HCT116 (cell line): Measurements from ENCODE around the gene FHIT. TPM values are rescaled to one million over a fixed set of nuclear protein-coding genes. Genes with fewer than 3 reads are reported as not detected.

Source experiments
- ATAC-seq: fragments of 200-7000 bp; cut with Tn5 transposase; 2 replicates; pipeline ENCODE4 v1.9.1; 2020; ENCODE audit warnings: mild to moderate bottlenecking, moderate library complexity
- BruUV-seq: library from RNA; stranded (reverse); fragments of 400-500 nt; replicated peaks from 2 replicates; lab custom pipeline; 2021; lab: Mats Ljungman, UMichigan
- CTCF ChIA-PET: fragments of 300-600 bp; sonication (Branson Sonifier 250); formaldehyde crosslinking; loops from one replicate; lab custom pipeline; 2021; ENCODE audit warnings: antibody characterized with exemption; lab: Charles Lee
- POLR2A ChIA-PET: fragments of 300-600, 350-600 bp; sonication (Branson Sonifier 250); formaldehyde crosslinking; loops from one replicate; lab custom pipeline; 2021; ENCODE audit warnings: antibody characterized with exemption; lab: Charles Lee
- RAD21 ChIA-PET, 2 experiments: fragments of 300-600 bp; sonication (Branson Sonifier 250); formaldehyde crosslinking; loops; one replicate each; lab custom pipeline; 2023; ENCODE audit warnings: low total read pairs in 2 of 2; ENCODE audit not compliant: uncharacterized antibody in 2 of 2, unreplicated experiment in 2 of 2, low non-redundant PET in 1 of 2; lab: Charles Lee
- DNase-seq: peaks from one replicate; pipeline ENCODE4 v3.0.0-alpha.2; 2010; ENCODE audit warnings: low read depth, low spot score
- H2AFZ ChIP-seq: fragments of 200-600 bp; shearing (Covaris generic), sonication (generic); 2 replicates; pipeline ENCODE4 v1.6.1; 2017; ENCODE audit warnings: low read depth, mixed run types, mixed read lengths, antibody characterized with exemption, low read length; ENCODE audit not compliant: poor library complexity, severe bottlenecking
- H3K27ac ChIP-seq: 2 replicates; pipeline ENCODE4 v1.5.1; 2012; ENCODE audit warnings: low read depth, low read length
- H3K27me3 ChIP-seq: fragments of 200-600 bp; sonication (generic); 2 replicates; pipeline ENCODE4 v1.6.1; 2016; ENCODE audit warnings: mixed run types, low read length, mixed read lengths; ENCODE audit not compliant: insufficient read depth
- H3K36me3 ChIP-seq, 2 experiments: fragments of 200-500 bp in 1 of 2; fragments of 200-600 bp in 1 of 2; sonication (Bioruptor generic) in 1 of 2; sonication (generic) in 1 of 2; 2 replicates each; pipeline versions ENCODE4 v1.5.1 to v1.6.1; 2014 to 2016; ENCODE audit warnings: low read length in 2 of 2, inconsistent platforms in 1 of 2, mixed read lengths in 1 of 2, mixed run types in 1 of 2; ENCODE audit not compliant: insufficient read depth in 2 of 2, control insufficient read depth in 1 of 2
- H3K4me1 ChIP-seq, 2 experiments: fragments of 200-600 bp in 1 of 2; sonication (generic) in 1 of 2; 2 replicates each; pipeline versions ENCODE4 v1.5.1 to v1.6.1; 2012 to 2017; ENCODE audit warnings: low read length in 2 of 2, inconsistent platforms in 1 of 2, mild to moderate bottlenecking in 1 of 2, mixed read lengths in 1 of 2, mixed run types in 1 of 2, moderate library complexity in 1 of 2; ENCODE audit not compliant: insufficient read depth in 2 of 2, control insufficient read depth in 1 of 2
- H3K4me2 ChIP-seq: fragments of 200-600 bp; sonication (generic); 2 replicates; pipeline ENCODE4 v1.6.1; 2017; ENCODE audit warnings: mixed run types, low read length, mixed read lengths
- H3K4me3 ChIP-seq, 2 experiments: fragments of 200-600 bp in 1 of 2; sonication (generic) in 1 of 2; replicated peaks in 1 of 2; 2 replicates each; pipeline ENCODE4 v1.5.1; 2011 to 2016; ENCODE audit warnings: low read length in 2 of 2, control low read depth in 1 of 2, low read depth in 1 of 2, mild to moderate bottlenecking in 1 of 2, mixed read lengths in 1 of 2, mixed run types in 1 of 2
- H3K79me2 ChIP-seq: fragments of 200-600 bp; sonication (generic); 2 replicates; pipeline ENCODE4 v1.6.1; 2017; ENCODE audit warnings: mild to moderate bottlenecking, mixed run types, low read length, moderate library complexity, mixed read lengths; ENCODE audit not compliant: insufficient read depth
- H3K9ac ChIP-seq: fragments of 200-600 bp; sonication (generic); 2 replicates; pipeline ENCODE4 v1.6.1; 2016; ENCODE audit warnings: low read length, mixed read lengths
- H3K9me2 ChIP-seq: fragments of 200-600 bp; sonication (generic), shearing (Covaris generic); 2 replicates; pipeline ENCODE4 v1.6.1; 2017; ENCODE audit warnings: mixed run types, mild to moderate bottlenecking, moderate library complexity; ENCODE audit not compliant: insufficient read depth
- H3K9me3 ChIP-seq, 2 experiments: fragments of 200-500 bp in 1 of 2; fragments of 200-600 bp in 1 of 2; sonication (Bioruptor generic) in 1 of 2; sonication (generic) in 1 of 2; 2 replicates each; pipeline ENCODE4 v1.6.1; 2014 to 2017; ENCODE audit warnings: low read length in 2 of 2, mixed read lengths in 2 of 2, inconsistent platforms in 1 of 2, low read depth in 1 of 2, mild to moderate bottlenecking in 1 of 2, mixed run types in 1 of 2, moderate library complexity in 1 of 2; ENCODE audit not compliant: control insufficient read depth in 1 of 2, insufficient read depth in 1 of 2
- H4K20me1 ChIP-seq: fragments of 200-600 bp; sonication (generic), shearing (Covaris generic); 2 replicates; pipeline ENCODE4 v1.6.1; 2017; ENCODE audit warnings: mixed run types, mild to moderate bottlenecking, moderate library complexity; ENCODE audit not compliant: insufficient read depth
- ATF3 ChIP-seq: IDR thresholded peaks from 2 replicates; pipeline ENCODE4 v1.6.1; 2012
- CBX3 ChIP-seq: IDR thresholded peaks from 2 replicates; pipeline ENCODE4 v1.6.1; 2012; ENCODE audit warnings: low read depth
- CEBPB ChIP-seq: IDR thresholded peaks from 2 replicates; pipeline ENCODE4 v1.6.1; 2012; ENCODE audit warnings: low read depth
- CTCF ChIP-seq, 3 experiments: fragments of 200-600 bp in 1 of 3; sonication (generic) in 1 of 3; IDR thresholded peaks in 2 of 3; conservative IDR thresholded peaks in 1 of 3; 2 replicates each; pipeline ENCODE4 v1.5.1; 2012 to 2017; ENCODE audit warnings: low read depth in 2 of 3, low read length in 2 of 3, antibody characterized with exemption in 1 of 3, borderline replicate concordance in 1 of 3, control low read depth in 1 of 3, mild to moderate bottlenecking in 1 of 3, mixed read lengths in 1 of 3, mixed run types in 1 of 3, moderate library complexity in 1 of 3; ENCODE audit not compliant: insufficient read depth in 1 of 3
- EGR1 ChIP-seq: IDR thresholded peaks from 2 replicates; pipeline ENCODE4 v1.6.1; 2012; ENCODE audit warnings: low read depth
- EZH2 ChIP-seq: fragments of 200-600 bp; sonication (generic); IDR thresholded peaks from 2 replicates; pipeline ENCODE4 v1.6.1; 2017; ENCODE audit warnings: antibody characterized with exemption, mixed run types
- EZH2phosphoT487 ChIP-seq: fragments of 200-600 bp; IDR thresholded peaks from 2 replicates; pipeline ENCODE4 v1.6.1; 2018; ENCODE audit warnings: antibody characterized with exemption, borderline replicate concordance
- FOSL1 ChIP-seq: IDR thresholded peaks from 2 replicates; pipeline ENCODE4 v1.6.1; 2012; ENCODE audit warnings: low read depth
- JUND ChIP-seq: IDR thresholded peaks from 2 replicates; pipeline ENCODE4 v1.6.1; 2012
- MAX ChIP-seq: IDR thresholded peaks from 2 replicates; pipeline ENCODE4 v1.6.1; 2012
- POLR2A ChIP-seq: IDR thresholded peaks from 2 replicates; pipeline ENCODE4 v1.7.0; 2011; ENCODE audit warnings: borderline replicate concordance; ENCODE audit not compliant: insufficient read depth, insufficient read length; ENCODE audit errors: extremely low read depth
- POLR2AphosphoS5 ChIP-seq: IDR thresholded peaks from 2 replicates; pipeline ENCODE4 v1.6.1; 2011; ENCODE audit warnings: mild to moderate bottlenecking, low read depth, low read length, moderate library complexity
- RAD21 ChIP-seq: IDR thresholded peaks from 2 replicates; pipeline ENCODE4 v1.6.1; 2012; ENCODE audit warnings: low read depth, mild to moderate bottlenecking
- SIN3A ChIP-seq: IDR thresholded peaks from 2 replicates; pipeline ENCODE4 v1.6.1; 2012; ENCODE audit warnings: low read depth
- SRF ChIP-seq: IDR thresholded peaks from 2 replicates; pipeline ENCODE4 v1.6.1; 2012; ENCODE audit warnings: low read depth
- ZNF274 ChIP-seq: fragments of 200-500 bp; sonication (Bioruptor generic); IDR thresholded peaks from 2 replicates; pipeline ENCODE4 v1.6.1; 2014; ENCODE audit warnings: mild to moderate bottlenecking, low read depth, low read length, inconsistent platforms
- intact Hi-C: fragments of 100-400 bp; cut with micrococcal nuclease; formaldehyde crosslinking; loops from 2 replicates; pipeline ENCODE4 v1.10.0; 2022
- total RNA-seq: library from RNA; stranded (reverse); gene quantifications from one replicate; pipeline ENCODE4 v1.2.1, GENCODE V29; 2021; ENCODE audit not compliant: unreplicated experiment
- TF ChIP-seq, protein P1 (sequence below): IDR thresholded peaks from 2 replicates; pipeline ENCODE4 v1.6.1; 2011; ENCODE audit warnings: mild to moderate bottlenecking, low read length, moderate library complexity; ENCODE audit not compliant: insufficient replicate concordance; ENCODE audit errors: extremely low read depth

Gene FHIT
- total RNA-seq, 1 experiment from 2014 or later = 20.1 TPM

DNA sequence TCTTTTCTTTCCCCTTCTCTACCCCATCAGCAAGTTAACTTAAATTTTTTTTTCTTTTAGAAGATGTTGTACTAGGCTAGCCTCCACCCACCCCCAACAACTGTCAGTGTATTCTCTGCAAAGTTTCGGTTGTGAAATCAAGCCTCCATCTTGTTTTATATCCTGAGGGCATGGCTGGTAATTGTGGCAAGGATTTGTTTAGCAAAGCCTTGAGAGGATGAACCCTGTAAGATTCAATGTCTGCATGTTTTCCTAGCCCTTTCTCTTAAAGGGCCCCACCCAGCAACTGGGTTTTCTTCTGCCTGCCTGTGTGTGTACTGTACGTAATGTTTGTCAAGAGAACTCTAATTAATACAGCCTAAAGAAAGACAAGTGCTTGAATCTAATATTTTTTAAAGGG is 475.3 kb downstream of the FHIT start:
- no TSS peak for BruUV-seq
- RAD21 ChIA-PET = no interaction called here
- H3K27ac ChIP-seq = no peak overlapping the region
- H3K9me2 ChIP-seq = no peaks in the 10 kb centered on the region
- H3K4me2 ChIP-seq = no peak overlapping the region
- no peaks in the 10 kb centered on the region for H4K20me1 ChIP-seq
- intact Hi-C loops = no loop called here
- no peak for ATAC-seq
- H3K36me3 ChIP-seq = no peaks in the 10 kb centered on the region
- DNase-seq = no peak
- H3K79me2 ChIP-seq = no peaks in the 10 kb centered on the region
- no peaks in the 10 kb centered on the region for H3K27me3 ChIP-seq
- H2AFZ ChIP-seq = no peak overlapping the region
- no peak overlapping the region for H3K9ac ChIP-seq
- TF ChIP-seq CBX3 (no peak), FOSL1 (no peak), EGR1 (no peak), JUND (no peak), MAX (no peak), POLR2A (no peak), SRF (no peak), ATF3 (no peak), CTCF (IDR thresholded peaks at IDR 0.05 in 2 of 3, conservative IDR thresholded peaks at IDR 0.05 in 1 of 3; ENCODE audit: borderline replicate concordance in 1 of 3, insufficient read depth in 1 of 3, low read depth in 2 of 3, low read length in 2 of 3) (no peak), EZH2phosphoT487 (no peak), EZH2 (no peak), SIN3A (no peak), RAD21 (no peak), ZNF274 (no peak), POLR2AphosphoS5 (no peak), CEBPB (no peak)
- TF ChIP-seq, protein P1, sequence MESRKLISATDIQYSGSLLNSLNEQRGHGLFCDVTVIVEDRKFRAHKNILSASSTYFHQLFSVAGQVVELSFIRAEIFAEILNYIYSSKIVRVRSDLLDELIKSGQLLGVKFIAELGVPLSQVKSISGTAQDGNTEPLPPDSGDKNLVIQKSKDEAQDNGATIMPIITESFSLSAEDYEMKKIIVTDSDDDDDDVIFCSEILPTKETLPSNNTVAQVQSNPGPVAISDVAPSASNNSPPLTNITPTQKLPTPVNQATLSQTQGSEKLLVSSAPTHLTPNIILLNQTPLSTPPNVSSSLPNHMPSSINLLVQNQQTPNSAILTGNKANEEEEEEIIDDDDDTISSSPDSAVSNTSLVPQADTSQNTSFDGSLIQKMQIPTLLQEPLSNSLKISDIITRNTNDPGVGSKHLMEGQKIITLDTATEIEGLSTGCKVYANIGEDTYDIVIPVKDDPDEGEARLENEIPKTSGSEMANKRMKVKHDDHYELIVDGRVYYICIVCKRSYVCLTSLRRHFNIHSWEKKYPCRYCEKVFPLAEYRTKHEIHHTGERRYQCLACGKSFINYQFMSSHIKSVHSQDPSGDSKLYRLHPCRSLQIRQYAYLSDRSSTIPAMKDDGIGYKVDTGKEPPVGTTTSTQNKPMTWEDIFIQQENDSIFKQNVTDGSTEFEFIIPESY = no peak
- no peaks in the 10 kb centered on the region for H3K9me3 ChIP-seq
- H3K4me3 ChIP-seq = no peak overlapping the region
- POLR2A ChIA-PET = no interaction called here
- CTCF ChIA-PET = no interaction called here
- H3K4me1 ChIP-seq = no peaks in the 10 kb centered on the region
